BJ (cell line): ENCODE data around the gene PAX1. TPM values are rescaled to one million over a fixed set of nuclear protein-coding genes. Genes with fewer than 3 reads are reported as not detected.

Experiments
- CTCF ChIA-PET: fragments of 350-600 bp; formaldehyde crosslinking; extraction: SDS; loops from one replicate; lab custom pipeline; 2021; ENCODE audit warnings: antibody characterized with exemption, inconsistent platforms; lab: Yijun Ruan, JAX
- POLR2A ChIA-PET: fragments of 300-600 bp; sonication (Branson Sonifier 250); formaldehyde crosslinking; extraction: SDS; loops from one replicate; lab custom pipeline; 2021; ENCODE audit warnings: antibody characterized with exemption; lab: Charles Lee
- DNase-seq: peaks from one replicate; pipeline ENCODE4 v3.0.0-alpha.2; 2011; ENCODE audit warnings: low read depth
- H3K27me3 ChIP-seq: 2 replicates; pipeline ENCODE4 v1.6.0; 2011; ENCODE audit warnings: low read length; ENCODE audit not compliant: control insufficient read depth, insufficient read depth
- H3K36me3 ChIP-seq: 2 replicates; pipeline ENCODE4 v1.5.1; 2011; ENCODE audit warnings: low read length; ENCODE audit not compliant: control insufficient read depth, insufficient read depth
- H3K4me3 ChIP-seq: 2 replicates; pipeline ENCODE4 v1.5.1; 2011; ENCODE audit warnings: low read depth, mild to moderate bottlenecking, control low read depth, low read length
- CTCF ChIP-seq: IDR thresholded peaks from 2 replicates; pipeline ENCODE4 v1.5.1; 2011; ENCODE audit warnings: low read depth, mild to moderate bottlenecking, control low read depth, inconsistent platforms, low read length, moderate library complexity; ENCODE audit not compliant: insufficient read depth
- polyA minus RNA-seq: library from RNA; depleted of rRNA, polyadenylated mRNA; stranded (reverse); fragments of >200 nt; gene quantifications from 2 replicates; pipeline ENCODE4 v1.2.3, GENCODE V29; 2011; rRNA and poly(A)+ RNA removed
- polyA plus RNA-seq: library from polyadenylated mRNA; depleted of rRNA; stranded (reverse); fragments of >200 nt; gene quantifications from 2 replicates; pipeline ENCODE4 v1.2.3, GENCODE V29; 2011; rRNA removed

The PAX1 gene
- polyA plus RNA-seq (not detected in 2 replicates), polyA minus RNA-seq (not detected in 2 replicates)

- DNase-seq, result no peak
- Histone ChIP-seq H3K4me3 (no peak within 1 kb of the TSS), H3K27me3 (peaks cover 14% of the 10 kb centered on the region), H3K36me3 (no peaks in the 10 kb centered on the region)
- ChIA-PET CTCF (interaction anchor here (2.9 kb wide), 1 partner anchor 13 kb away, joined by 16 read pairs; no protein-coding TSS in a partner anchor), POLR2A (no interaction called here)
- no peak for TF ChIP-seq CTCF
Measured at GRCh38 chr20:21705575-21706260, at the start of gene PAX1. PAX1 (plus strand) TSS chr20:21705664; CDS start chr20:21705713, 49 bp downstream.

GRCh38 chr20:21656308-21657067 is 49.0 kb upstream of the PAX1 start:
- ChIA-PET CTCF (no interaction called here), POLR2A (no interaction called here)

GRCh38 chr20:21661488-21662055 is 43.9 kb upstream of the PAX1 start:
- CTCF ChIA-PET, result no interaction called here
- POLR2A ChIA-PET, result no interaction called here

More at GRCh38 chr20:21656308-21657067, 49.0 kb upstream of the PAX1 start:
- TF ChIP-seq CTCF, result no peak
- H3K36me3 ChIP-seq, result no peaks in the 10 kb centered on the region
- DNase-seq, result no peak
- H3K4me3 ChIP-seq, result no peak overlapping the region
- no peaks in the 10 kb centered on the region for H3K27me3 ChIP-seq

GRCh38 chr20:21663465-21663864 is 42.0 kb upstream of the PAX1 start:
- no peaks in the 10 kb centered on the region for H3K27me3 ChIP-seq
- no peak overlapping the region for H3K4me3 ChIP-seq
- CTCF ChIA-PET, result no interaction called here
- H3K36me3 ChIP-seq, result no peaks in the 10 kb centered on the region
- no peak for DNase-seq
- no peak for TF ChIP-seq CTCF
- POLR2A ChIA-PET, result no interaction called here

More at GRCh38 chr20:21661488-21662055, 43.9 kb upstream of the PAX1 start:
- Histone ChIP-seq H3K36me3 (no peaks in the 10 kb centered on the region), H3K4me3 (no peak overlapping the region), H3K27me3 (no peaks in the 10 kb centered on the region)
- no peak for TF ChIP-seq CTCF
- DNase-seq, result no peak
